LoVo (cell line): Measurements from ENCODE around the gene ASIC1.

ENCODE experiments used
- DNase-seq: peaks from one replicate; pipeline ENCODE4 v3.0.0-alpha.2; 2016; ENCODE audit warnings: low spot score

Gene ASIC1

GRCh38 chr12:50041062-50041860 lies 16.1 kb upstream of the ASIC1 start:
- no peak for DNase-seq

- DNase-seq, result no peak
Measured at GRCh38 chr12:50041962-50042361, 15.4 kb upstream of the ASIC1 start.

- DNase-seq, result no peak
Measured at GRCh38 chr12:50042693-50043092, 14.7 kb upstream of the ASIC1 start.

GRCh38 chr12:50043308-50043707 lies 14.1 kb upstream of the ASIC1 start:
- no peak for DNase-seq

GRCh38 chr12:50043854-50044253 lies 13.5 kb upstream of the ASIC1 start:
- DNase-seq, result no peak

GRCh38 chr12:50047693-50048250 lies 9.6 kb upstream of the ASIC1 start:
- DNase-seq, result no peak

- no peak for DNase-seq
Measured at GRCh38 chr12:50049254-50050118, 7.9 kb upstream of the ASIC1 start.

GRCh38 chr12:50050119-50050385 lies 7.3 kb upstream of the ASIC1 start:
- no peak for DNase-seq

- no peak for DNase-seq
Measured at GRCh38 chr12:50050410-50051098, 6.8 kb upstream of the ASIC1 start.

- no peak for DNase-seq
Measured at GRCh38 chr12:50051101-50051806, 6.1 kb upstream of the ASIC1 start.

- no peak for DNase-seq
Measured at GRCh38 chr12:50052544-50052943, 4.9 kb upstream of the ASIC1 start.

GRCh38 chr12:50052964-50053363 lies 4.4 kb upstream of the ASIC1 start:
- no peak for DNase-seq

- DNase-seq, result no peak
Measured at GRCh38 chr12:50053583-50053982, 3.8 kb upstream of the ASIC1 start.

- DNase-seq, result peak; percentile 63
Measured at GRCh38 chr12:50055831-50056638, 1.4 kb upstream of the ASIC1 start.

GRCh38 chr12:50056639-50056976 lies 788 bp upstream of the ASIC1 start:
- no peak for DNase-seq

- DNase-seq, result no peak
Measured at GRCh38 chr12:50057896-50058670, 687 bp downstream of the ASIC1 start.

GRCh38 chr12:50058743-50059312 lies 1.4 kb downstream of the ASIC1 start:
- DNase-seq, result no peak

GRCh38 chr12:50059440-50060119 lies 2.2 kb downstream of the ASIC1 start:
- DNase-seq, result no peak

GRCh38 chr12:50060120-50060468 lies 2.7 kb downstream of the ASIC1 start:
- DNase-seq, result no peak

GRCh38 chr12:50061171-50061570 lies 3.8 kb downstream of the ASIC1 start:
- DNase-seq, result no peak
